ENCODE data around the gene ESCO1. TPM values are rescaled to one million over a fixed set of nuclear protein-coding genes. Genes with fewer than 3 reads are reported as not detected.

Gene ESCO1
- polyA plus RNA-seq, 1 donor: 20.9 TPM

DNA sequence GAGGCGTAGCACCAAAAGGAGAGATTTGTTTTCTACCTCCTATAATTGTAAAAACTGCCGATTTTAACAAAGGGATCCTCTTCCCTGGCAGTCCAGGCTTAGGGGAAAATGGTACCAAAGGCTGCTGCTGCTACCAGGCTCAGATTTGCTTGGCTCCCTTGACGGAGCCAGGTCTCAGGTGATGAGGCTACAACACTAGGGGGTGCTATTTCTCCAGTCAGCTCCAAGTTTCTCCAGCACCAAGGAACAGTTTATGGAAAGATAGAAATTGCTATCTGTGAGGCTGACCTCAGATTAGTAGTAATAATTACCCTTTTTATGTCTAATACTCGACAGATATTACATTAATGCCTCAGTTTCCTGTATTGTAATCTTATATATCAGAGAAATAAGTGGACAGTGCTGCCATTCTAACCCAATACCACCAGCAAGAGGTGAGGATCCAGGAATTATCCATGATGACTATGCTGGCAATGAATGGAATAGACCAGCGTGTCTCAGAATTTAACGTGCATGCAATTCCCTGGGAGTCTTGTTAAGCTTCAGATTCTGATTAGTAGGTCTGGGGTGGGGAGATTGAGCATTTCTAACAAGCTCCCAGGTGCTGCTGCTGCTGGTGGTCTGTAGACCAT is 111.3 kb downstream of the ESCO1 start:
- DNase-seq (ENCODE audit: low read depth): peak; percentile 11

DNA sequence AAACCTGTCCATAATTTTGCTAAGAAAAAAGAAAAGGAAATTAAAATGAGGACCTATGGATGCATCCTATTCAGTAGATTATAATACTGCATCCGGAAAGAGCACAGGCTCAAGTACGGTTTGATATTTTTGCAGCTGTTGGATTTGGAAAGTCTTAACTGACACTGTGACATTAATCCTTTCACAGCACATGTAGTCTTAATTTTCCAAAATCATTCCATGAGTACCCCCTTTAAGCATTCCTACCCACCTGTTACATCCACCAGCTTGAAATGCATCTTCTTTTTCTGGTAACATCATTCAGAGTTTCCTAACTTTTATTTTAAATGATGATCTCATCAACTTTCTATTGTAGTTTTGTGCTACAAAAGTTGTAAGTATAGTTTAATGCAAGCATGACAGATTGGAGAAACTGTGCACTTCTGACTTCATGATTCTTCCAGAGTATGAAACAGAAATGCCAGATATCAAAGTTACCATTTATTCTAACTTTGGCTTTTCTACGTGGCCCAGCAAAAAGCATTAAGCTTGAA is 113.5 kb downstream of the ESCO1 start:
- no peak for DNase-seq (ENCODE audit: low read depth)

DNA sequence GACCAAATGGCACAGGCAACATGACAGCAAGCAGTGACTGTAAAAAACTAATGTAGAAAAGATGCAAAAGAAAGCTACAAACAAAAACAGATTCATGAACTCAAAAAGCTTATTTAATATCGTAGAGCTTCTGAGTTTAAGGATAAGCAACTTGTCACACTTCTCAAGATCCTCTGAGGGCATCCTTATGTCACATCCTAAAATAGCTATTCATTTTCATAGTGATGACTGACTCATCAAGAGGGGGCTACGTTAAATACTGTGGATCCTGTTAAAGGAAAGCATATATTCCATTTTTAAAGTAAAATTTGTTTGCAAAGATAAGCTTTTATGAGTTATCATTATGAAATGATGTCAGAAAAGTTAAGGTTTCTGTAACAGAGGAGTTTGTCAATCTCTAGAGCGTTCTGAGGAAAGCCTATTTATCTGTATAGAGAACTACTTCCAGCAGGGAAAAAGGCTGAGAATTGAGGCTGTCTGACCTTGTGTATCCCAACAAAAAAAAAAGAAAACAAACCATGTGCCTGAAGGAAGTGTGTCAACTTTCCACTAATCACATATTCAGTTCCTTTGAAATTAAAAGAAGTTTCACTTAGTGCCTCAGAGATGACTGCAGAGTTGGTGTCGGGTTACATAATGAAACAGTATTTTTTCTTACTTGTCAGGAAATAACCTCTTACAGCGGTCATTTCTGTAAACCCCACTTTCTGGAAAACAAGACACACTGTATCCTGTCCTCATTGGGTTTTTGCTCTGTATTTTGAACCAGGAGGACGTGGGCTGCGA is 115.5 kb downstream of the ESCO1 start:
- no peak for DNase-seq (ENCODE audit: low read depth)

DNA sequence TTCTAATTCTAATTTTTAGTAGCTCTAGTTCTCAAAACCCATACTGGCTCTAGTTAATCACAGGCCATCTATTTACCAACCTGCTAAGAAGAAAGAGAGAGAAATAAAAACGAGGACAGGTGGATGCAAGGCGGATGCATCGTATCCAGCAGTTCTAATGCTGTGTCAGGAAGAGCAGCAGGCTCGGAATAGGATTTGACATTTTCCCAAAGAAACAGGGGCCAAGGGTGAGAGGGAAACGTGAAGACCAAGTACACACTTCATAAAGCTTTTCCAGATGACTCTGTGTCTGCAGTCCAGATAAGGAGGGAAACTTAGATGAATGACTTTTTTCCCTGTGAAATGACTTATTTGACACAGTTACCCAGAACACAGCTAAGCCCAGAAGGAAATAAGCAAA is 117.5 kb downstream of the ESCO1 start:
- DNase-seq (ENCODE audit: low read depth): peak; percentile 8

DNA sequence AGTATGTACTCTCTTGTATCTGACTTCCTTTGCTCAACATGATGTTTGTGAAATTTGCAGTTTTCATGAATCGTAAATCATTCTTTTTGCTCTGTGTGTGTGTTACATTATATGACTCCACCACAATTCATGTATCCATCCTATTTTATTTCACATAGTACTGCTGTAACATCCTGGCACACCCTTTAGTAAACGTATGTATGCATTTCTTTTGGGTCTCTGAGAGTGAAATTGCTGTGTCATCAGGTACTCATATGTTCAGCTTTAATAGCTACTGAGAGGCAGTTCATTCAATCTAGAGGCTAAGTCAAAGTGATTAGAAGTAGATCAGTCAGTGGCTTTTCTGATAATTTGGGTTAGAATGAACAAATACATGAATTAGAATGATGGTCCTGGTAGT is 118.8 kb downstream of the ESCO1 start:
- DNase-seq (ENCODE audit: low read depth): no peak

DNA sequence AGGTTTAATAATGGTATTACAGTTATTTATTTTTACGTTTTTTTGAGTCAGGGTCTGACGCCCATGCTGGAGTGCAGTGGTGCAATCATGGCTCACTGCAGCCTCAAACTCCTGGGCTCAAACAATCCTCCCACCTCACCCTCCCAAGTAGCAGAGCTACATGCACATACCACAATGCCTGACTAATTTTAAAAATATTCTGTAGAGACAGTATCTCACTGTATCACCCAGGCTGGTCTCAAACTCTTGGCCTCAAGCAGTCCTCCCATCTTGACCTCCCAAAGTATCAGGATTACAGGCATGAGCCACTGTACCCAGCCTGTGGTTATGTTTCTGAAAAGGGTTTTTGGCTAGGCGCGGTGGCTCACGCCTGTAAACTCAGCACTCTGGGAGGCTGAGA is 120.8 kb downstream of the ESCO1 start:
- no peak for DNase-seq (ENCODE audit: low read depth)

Other genes with a start within 250 kb of the ESCO1 start
- 84.3 TPM for gene SNRPD1, start 11.6 kb upstream of the ESCO1 start, polyA plus RNA-seq (ENCODE audit: insufficient read length)
- gene ABHD3, start 104.1 kb upstream of the ESCO1 start, polyA plus RNA-seq (ENCODE audit: insufficient read length): 12.8 TPM
- 36.7 TPM for gene MIB1, start 140.1 kb upstream of the ESCO1 start, polyA plus RNA-seq (ENCODE audit: insufficient read length)